Body of pancreas (tissue), 4 donors: ENCODE data around the gene SUZ12.

Experiments used
- CTCF ChIP-seq, 7 experiments: fragments of 450-650 bp in 4 of 7; fragments of 200-600 bp in 3 of 7; sonication (generic) in 3 of 7; IDR thresholded peaks; one replicate each; pipeline ENCODE4 v1.5.1; 2016 to 2019; ENCODE audit warnings: antibody characterized with exemption in 7 of 7
- POLR2A ChIP-seq, 3 donors: fragments of 450-650 bp; IDR thresholded peaks; one replicate each; pipeline ENCODE4 v1.6.1; 2016; ENCODE audit warnings: antibody characterized with exemption in 3 of 3, mild to moderate bottlenecking in 2 of 3

DNA sequence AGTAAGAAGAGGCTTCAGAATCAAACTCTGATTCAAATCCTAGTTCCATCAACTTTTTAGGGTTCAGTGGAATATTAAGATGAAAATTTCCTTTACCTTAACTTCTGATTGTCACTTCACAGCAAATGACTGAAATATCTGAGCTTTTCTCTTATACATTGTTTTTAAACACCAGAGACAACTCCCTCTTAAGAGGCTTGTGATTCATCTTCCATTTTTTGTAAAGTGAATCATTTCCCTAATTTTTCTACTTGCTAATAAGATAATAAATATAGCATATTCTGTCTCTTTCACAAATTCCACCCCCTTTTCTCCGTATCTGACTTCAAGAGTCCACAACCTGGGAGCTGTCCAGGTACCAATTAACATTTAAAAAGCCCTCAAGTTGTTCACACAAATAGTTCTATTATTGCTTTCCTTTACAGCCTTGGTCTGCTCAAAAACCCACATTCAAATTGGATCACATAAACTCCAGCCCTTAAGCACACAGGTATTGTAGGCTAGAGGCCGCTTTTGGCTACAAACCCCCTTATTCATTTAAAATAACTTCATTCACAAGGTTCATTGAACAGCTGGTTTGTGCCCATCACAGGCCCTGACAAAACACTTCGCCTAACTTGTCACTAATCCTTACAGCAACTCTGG is 21.2 kb upstream of the SUZ12 start:
- TF ChIP-seq POLR2A (IDR thresholded peaks at IDR 0.05) (no peak), CTCF (IDR thresholded peaks at IDR 0.05) (no peak)
